IMR-90 (cell line): ENCODE data around the gene NCKAP5. TPM values are rescaled to one million over a fixed set of nuclear protein-coding genes. Genes with fewer than 3 reads are reported as not detected.

Experiments used
- ATAC-seq: fragments of 200-7000 bp; cut with Tn5 transposase; 2 replicates; pipeline ENCODE4 v1.9.1; 2020; ENCODE audit warnings: low read depth, mild to moderate bottlenecking, moderate library complexity
- BruUV-seq: library from RNA; stranded (reverse); fragments of 400-500 nt; replicated peaks from 2 replicates; lab custom pipeline; 2021; lab: Mats Ljungman, UMichigan
- CTCF ChIA-PET: fragments of 300-600 bp; formaldehyde crosslinking; extraction: SDS; loops from one replicate; lab custom pipeline; 2021; ENCODE audit warnings: antibody characterized with exemption; lab: Yijun Ruan, JAX
- POLR2A ChIA-PET: fragments of 300-600 bp; sonication (Branson Sonifier 250); formaldehyde crosslinking; loops from one replicate; lab custom pipeline; 2022; ENCODE audit warnings: antibody characterized with exemption; ENCODE audit not compliant: unreplicated experiment; lab: Charles Lee
- DNase-seq: peaks from one replicate; pipeline ENCODE4 v3.0.0; 2013
- H2AFZ ChIP-seq: replicated peaks from 2 replicates; pipeline ENCODE3; 2013; ENCODE audit warnings: low read length, mild to moderate bottlenecking; ENCODE audit not compliant: poor library complexity
- H2AK5ac ChIP-seq: 2 replicates; pipeline ENCODE4 v1.6.1; 2013; ENCODE audit warnings: low read depth, low read length, inconsistent platforms
- H2AK9ac ChIP-seq: replicated peaks from 2 replicates; pipeline ENCODE3; 2013; ENCODE audit warnings: mild to moderate bottlenecking, low read depth, low read length, moderate library complexity; ENCODE audit not compliant: poor library complexity
- H2BK120ac ChIP-seq: 2 replicates; pipeline ENCODE4 v1.6.1; 2013; ENCODE audit warnings: low read depth, low read length, inconsistent platforms
- H2BK15ac ChIP-seq: 3 replicates; pipeline ENCODE4 v1.6.1; 2013; ENCODE audit warnings: low read depth, low read length, inconsistent platforms
- H2BK20ac ChIP-seq: 2 replicates; pipeline ENCODE4 v1.6.1; 2013; ENCODE audit warnings: low read depth, mild to moderate bottlenecking, inconsistent platforms, low read length, moderate library complexity
- H2BK5ac ChIP-seq: 2 replicates; pipeline ENCODE4 v1.6.1; 2013; ENCODE audit warnings: mild to moderate bottlenecking, low read depth, low read length, inconsistent platforms; ENCODE audit not compliant: poor library complexity, severe bottlenecking
- H3K14ac ChIP-seq: replicated peaks from 2 replicates; pipeline ENCODE4 v1.6.1; 2013; ENCODE audit warnings: low read depth, low read length, inconsistent platforms
- H3K18ac ChIP-seq: 2 replicates; pipeline ENCODE4 v1.6.1; 2013; ENCODE audit warnings: low read depth, low read length, control low read depth
- H3K23ac ChIP-seq: 2 replicates; pipeline ENCODE4 v1.6.1; 2013; ENCODE audit warnings: low read depth, low read length, inconsistent platforms
- H3K27ac ChIP-seq: 2 replicates; pipeline ENCODE4 v1.5.1; 2013; ENCODE audit warnings: mild to moderate bottlenecking, control low read depth, low read length; ENCODE audit not compliant: insufficient read depth
- H3K27me3 ChIP-seq: 2 replicates; pipeline ENCODE4 v1.6.1; 2013; ENCODE audit warnings: low read length; ENCODE audit not compliant: control insufficient read depth, insufficient read depth
- H3K36me3 ChIP-seq: 2 replicates; pipeline ENCODE4 v1.6.1; 2013; ENCODE audit warnings: low read length, mixed read lengths; ENCODE audit not compliant: control insufficient read depth, insufficient read depth
- H3K4ac ChIP-seq: 2 replicates; pipeline ENCODE4 v1.6.1; 2013; ENCODE audit warnings: low read depth, low read length, inconsistent platforms
- H3K4me1 ChIP-seq: 2 replicates; pipeline ENCODE4 v1.6.1; 2013; ENCODE audit warnings: low read length, mixed read lengths; ENCODE audit not compliant: control insufficient read depth, insufficient read depth
- H3K4me2 ChIP-seq: 2 replicates; pipeline ENCODE4 v1.6.1; 2013; ENCODE audit warnings: low read depth, mild to moderate bottlenecking, control low read depth, low read length, moderate library complexity
- H3K4me3 ChIP-seq: 2 replicates; pipeline ENCODE4 v1.5.1; 2013; ENCODE audit warnings: low read depth, mild to moderate bottlenecking, control low read depth, low read length, moderate library complexity; ENCODE audit not compliant: insufficient read depth
- H3K56ac ChIP-seq: 2 replicates; pipeline ENCODE4 v1.6.1; 2013; ENCODE audit warnings: low read length, inconsistent platforms; ENCODE audit not compliant: insufficient read depth; ENCODE audit errors: extremely low read depth
- H3K79me1 ChIP-seq, 2 experiments: 2 replicates each; pipeline ENCODE4 v1.6.1; 2013; ENCODE audit warnings: low read length in 2 of 2, inconsistent platforms in 1 of 2, low read depth in 1 of 2
- H3K9ac ChIP-seq: 2 replicates; pipeline ENCODE4 v1.6.1; 2013; ENCODE audit warnings: low read depth, low read length, control low read depth
- H3K9me1 ChIP-seq: 2 replicates; pipeline ENCODE4 v1.6.1; 2013; ENCODE audit warnings: low read length, inconsistent platforms; ENCODE audit not compliant: insufficient read depth
- H3K9me3 ChIP-seq: 2 replicates; pipeline ENCODE4 v1.6.1; 2013; ENCODE audit warnings: low read length; ENCODE audit not compliant: control insufficient read depth, insufficient read depth
- H4K20me1 ChIP-seq: 2 replicates; pipeline ENCODE4 v1.6.1; 2013; ENCODE audit warnings: low read length, inconsistent platforms; ENCODE audit not compliant: insufficient read depth
- H4K5ac ChIP-seq: 2 replicates; pipeline ENCODE4 v1.6.1; 2013; ENCODE audit warnings: mild to moderate bottlenecking, low read depth, low read length, control low read depth
- H4K8ac ChIP-seq, 2 experiments: 2 replicates each; pipeline ENCODE4 v1.6.1; 2013; ENCODE audit warnings: low read depth in 2 of 2, low read length in 2 of 2, control low read depth in 1 of 2, inconsistent platforms in 1 of 2
- H4K91ac ChIP-seq: 2 replicates; pipeline ENCODE4 v1.6.1; 2013; ENCODE audit warnings: low read depth, low read length, inconsistent platforms; ENCODE audit not compliant: insufficient read depth
- MXI1 ChIP-seq: IDR thresholded peaks from 2 replicates; pipeline ENCODE4 v1.6.1; 2012; ENCODE audit warnings: low read depth, mild to moderate bottlenecking, low read length, moderate library complexity, borderline replicate concordance
- POLR2A ChIP-seq: IDR thresholded peaks from 2 replicates; pipeline ENCODE4 v1.6.1; 2012; ENCODE audit warnings: mild to moderate bottlenecking, low read depth, low read length
- WGBS, 2 experiments: methylation state at CpG; one replicate each; pipeline versions ENCODE4 v1.1.5 to v1.1.7; 2013; ENCODE audit warnings: missing lambda C conversion rate in 2 of 2; ENCODE audit not compliant: insufficient read length in 1 of 2; ENCODE audit errors: extremely low coverage in 2 of 2; 5-methylcytosine and 5-hydroxymethylcytosine counted together
- dilution Hi-C: fragments of 300-500 bp; cut with HindIII; formaldehyde crosslinking; loops from one replicate; pipeline ENCODE4 v1.14.3; 2018; ENCODE audit warnings: low sequenced_read_pairs; ENCODE audit not compliant: unreplicated experiment
- in situ Hi-C: fragments of 300-500 bp; cut with MboI; formaldehyde crosslinking; loops from 3 replicates; pipeline ENCODE4 v1.14.3; 2019; ENCODE audit warnings: low sequenced_read_pairs, inconsistent platforms, mixed read lengths
- intact Hi-C: fragments of 100-400 bp; cut with micrococcal nuclease; formaldehyde crosslinking; loops from 2 replicates; pipeline ENCODE4 v1.10.0; 2022
- polyA plus RNA-seq, 3 experiments: library from polyadenylated mRNA; depleted of rRNA; stranded (reverse); fragments of >200 nt; gene quantifications; 2 replicates each; pipeline ENCODE4 v1.2.3, GENCODE V29; 2012; ENCODE audit warnings: low replicate concordance in 1 of 3
- total RNA-seq: library from RNA; depleted of rRNA; stranded (reverse); fragments of >200 nt; gene quantifications from 2 replicates; pipeline ENCODE4 v1.2.3, GENCODE V29; 2012

The NCKAP5 gene
- total and polyA plus RNA-seq, 2 of the 4 experiments (the other 2 are of a cell fraction) = 2.7 to 3.9 TPM

DNA sequence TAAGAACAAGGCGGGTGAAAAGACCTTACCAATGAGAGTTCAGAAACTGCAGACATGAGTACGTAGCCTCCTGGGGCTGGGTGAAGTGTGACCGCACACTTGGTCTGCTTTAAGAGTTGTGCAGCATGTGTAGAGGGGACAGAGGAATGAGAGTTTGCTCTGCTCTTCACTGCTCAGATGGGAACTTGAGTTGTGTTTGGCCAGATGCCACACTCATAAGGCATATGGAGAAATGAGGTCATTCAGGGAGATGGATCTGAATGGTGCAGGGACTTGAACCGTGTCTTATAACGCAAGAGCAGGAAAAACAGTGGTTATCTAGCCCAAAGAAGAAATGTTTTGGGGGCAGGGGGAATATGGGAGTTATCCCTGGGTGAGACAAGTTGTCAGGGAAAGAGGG lies 624.4 kb downstream of the NCKAP5 start:
- H2AK5ac ChIP-seq = no peak overlapping the region
- H4K20me1 ChIP-seq = peaks cover 3% of the 10 kb centered on the region; the same call in 1 of the 2 replicates
- no peak overlapping the region for H3K4me3 ChIP-seq
- ChIA-PET POLR2A (no interaction called here), CTCF (no interaction called here)
- in situ Hi-C loops = no loop called here
- H3K18ac ChIP-seq = no peak overlapping the region
- WGBS, 2 experiments = 84% methylated on average over 4 of the region's 5 CpGs; no CpG with 5 or more reads in 1 of the 2 experiments
- no peak overlapping the region for H4K8ac ChIP-seq
- no peak overlapping the region for H3K4ac ChIP-seq
- no peak overlapping the region for H4K5ac ChIP-seq
- ATAC-seq = no peak; the same call in 1 of the 2 replicates
- no peak overlapping the region for H3K9ac ChIP-seq
- no peak overlapping the region for H3K27ac ChIP-seq
- H3K36me3 ChIP-seq = peaks cover 2% of the 10 kb centered on the region; the same call in 1 of the 2 replicates
- no peak overlapping the region for H3K4me2 ChIP-seq
- intact Hi-C loops = loop anchor here (10.0 kb wide), 1 partner anchor 61 kb away; no protein-coding TSS in a partner anchor
- no peak overlapping the region for H2BK120ac ChIP-seq
- H3K14ac ChIP-seq = no peak overlapping the region
- dilution Hi-C loops = no loop called here
- no peak overlapping the region for H2BK20ac ChIP-seq
- H3K9me3 ChIP-seq = no peaks in the 10 kb centered on the region
- H3K23ac ChIP-seq = no peak overlapping the region
- no peak for TF ChIP-seq POLR2A
- no peak for TF ChIP-seq MXI1
- no peak overlapping the region for H2AK9ac ChIP-seq
- peaks cover 4% of the 10 kb centered on the region for H3K9me1 ChIP-seq
- peaks cover 0 to 13% of the 10 kb centered on the region in 2 experiments; a peak in 2 of 4 replicates for H3K79me1 ChIP-seq
- peak; percentile 68 for DNase-seq
- no peak overlapping the region for H2AFZ ChIP-seq
- H3K27me3 ChIP-seq = no peaks in the 10 kb centered on the region
- H2BK15ac ChIP-seq = no peak overlapping the region
- BruUV-seq = no TSS peak
- H2BK5ac ChIP-seq = no peak overlapping the region
- no peaks in the 10 kb centered on the region; the same call in 1 of the 2 replicates for H3K4me1 ChIP-seq
- H4K91ac ChIP-seq = no peak overlapping the region
- no peak overlapping the region for H3K56ac ChIP-seq
